Activated CD4-positive, alpha-beta T cell treated with anti-CD3 and anti-CD28 coated beads, Interleukin-2, amount 10 ng/mL, durations not matched to agents 24 days and 14 days (primary cell): ENCODE data around the gene INO80. TPM values are rescaled to one million over a fixed set of nuclear protein-coding genes. Genes with fewer than 3 reads are reported as not detected.
A peak's percentile ranks its signal among the peaks of the same experiment; 100 is the strongest.
"Not testable (repeated sequence)": the region's sequence is repeated elsewhere in the genome, so short reads cannot be mapped to it uniquely, and the experiment has no call there.

Experiments
- DNase-seq: peaks from one replicate; pipeline ENCODE4 v3.0.0; 2022
- H3K27ac Mint-ChIP-seq: one replicate; pipeline ENCODE4 v1.8.0; 2022; ENCODE audit warnings: mild to moderate bottlenecking, mixed read lengths
- H3K27me3 Mint-ChIP-seq: one replicate; pipeline ENCODE4 v1.8.0; 2022; ENCODE audit warnings: mixed read lengths
- H3K36me3 Mint-ChIP-seq: one replicate; pipeline ENCODE4 v1.8.0; 2022; ENCODE audit warnings: low read depth, mild to moderate bottlenecking, mixed read lengths
- H3K4me1 Mint-ChIP-seq: one replicate; pipeline ENCODE4 v1.8.0; 2021; ENCODE audit warnings: mixed read lengths
- H3K4me3 Mint-ChIP-seq: one replicate; pipeline ENCODE4 v1.8.0; 2022; ENCODE audit warnings: mild to moderate bottlenecking, moderate library complexity, mixed read lengths
- H3K9me3 Mint-ChIP-seq: one replicate; pipeline ENCODE4 v1.8.0; 2021; ENCODE audit warnings: mixed read lengths
- intact Hi-C: fragments of 100-400 bp; cut with micrococcal nuclease; formaldehyde crosslinking; loops from one replicate; pipeline ENCODE4 v1.15.1; 2023
- total RNA-seq: library from RNA; stranded (reverse); gene quantifications from 2 replicates; pipeline ENCODE4 v1.2.3, GENCODE V29; 2022

INO80 gene
- total RNA-seq, 1 donor from 2014 or later = 37.2 TPM

DNA sequence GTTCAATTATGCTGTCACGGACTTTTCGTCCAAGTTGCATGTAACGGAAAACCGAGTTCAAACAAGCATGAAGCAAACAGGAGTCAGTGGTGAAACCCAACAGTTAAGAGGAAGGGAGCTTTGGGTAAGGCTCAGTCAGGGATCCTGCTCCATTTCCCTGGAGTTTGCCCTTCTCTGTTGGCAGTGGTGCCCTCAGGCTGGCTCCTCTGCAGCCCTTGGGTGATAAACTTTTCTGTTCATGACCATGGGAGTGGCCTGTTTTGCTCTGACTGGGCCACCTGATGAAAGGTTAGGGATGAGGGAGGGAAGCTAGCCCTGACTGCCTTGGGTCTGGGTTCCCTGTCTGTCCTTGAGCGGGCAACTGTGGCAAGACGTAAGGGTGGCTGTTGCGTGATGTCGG is 146.7 kb downstream of the INO80 start:
- no peak overlapping the region for H3K27ac Mint-ChIP-seq
- H3K9me3 Mint-ChIP-seq = no peaks in the 10 kb centered on the region
- DNase-seq = no peak
- no peaks in the 10 kb centered on the region for H3K36me3 Mint-ChIP-seq
- intact Hi-C loops = no loop called here
- H3K4me1 Mint-ChIP-seq = no peaks in the 10 kb centered on the region
- H3K27me3 Mint-ChIP-seq = no peaks in the 10 kb centered on the region
- no peak overlapping the region for H3K4me3 Mint-ChIP-seq

DNA sequence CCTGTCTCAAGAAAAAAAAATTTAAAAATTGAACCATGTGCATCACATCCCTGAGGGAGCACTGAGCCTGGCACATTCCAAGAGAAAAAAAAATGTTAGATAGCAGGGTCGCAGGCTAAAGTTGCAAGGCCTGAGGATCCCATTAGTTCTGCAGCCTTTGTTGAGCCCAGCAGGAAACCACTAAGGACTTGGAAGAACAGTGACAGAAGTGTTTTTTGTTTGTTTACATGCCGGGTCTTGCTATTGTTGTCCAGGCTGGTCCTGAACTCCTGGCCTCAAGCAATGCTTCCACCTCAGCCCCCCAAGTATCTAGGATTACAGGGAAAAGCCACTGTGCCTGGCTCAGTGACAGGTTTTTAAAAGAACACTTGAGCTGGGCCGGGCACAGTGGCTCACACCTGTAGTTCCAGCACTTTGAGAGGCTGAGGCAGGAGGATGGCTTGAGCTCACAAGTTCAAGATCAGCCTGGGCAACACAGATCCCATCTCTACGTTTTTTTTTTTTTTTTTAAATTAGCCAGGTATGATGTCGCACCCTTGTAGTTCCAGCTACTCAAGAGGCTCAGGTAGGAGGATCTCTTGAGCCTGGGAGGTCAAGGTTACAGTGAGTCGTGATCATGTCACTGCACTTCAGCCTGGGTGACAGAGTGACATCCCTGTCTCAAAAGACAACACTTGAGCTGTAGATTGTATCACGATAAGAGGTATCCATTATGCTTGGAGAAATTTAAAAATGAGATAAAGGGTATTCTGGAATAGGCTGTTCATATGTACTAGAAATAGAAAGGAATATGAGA is 147.6 kb downstream of the INO80 start:
- no peak overlapping the region for H3K4me3 Mint-ChIP-seq
- no peak for DNase-seq
- H3K9me3 Mint-ChIP-seq = no peaks in the 10 kb centered on the region
- no peaks in the 10 kb centered on the region for H3K27me3 Mint-ChIP-seq
- no peak overlapping the region for H3K27ac Mint-ChIP-seq
- H3K4me1 Mint-ChIP-seq = no peaks in the 10 kb centered on the region
- H3K36me3 Mint-ChIP-seq = no peaks in the 10 kb centered on the region
- intact Hi-C loops = no loop called here

DNA sequence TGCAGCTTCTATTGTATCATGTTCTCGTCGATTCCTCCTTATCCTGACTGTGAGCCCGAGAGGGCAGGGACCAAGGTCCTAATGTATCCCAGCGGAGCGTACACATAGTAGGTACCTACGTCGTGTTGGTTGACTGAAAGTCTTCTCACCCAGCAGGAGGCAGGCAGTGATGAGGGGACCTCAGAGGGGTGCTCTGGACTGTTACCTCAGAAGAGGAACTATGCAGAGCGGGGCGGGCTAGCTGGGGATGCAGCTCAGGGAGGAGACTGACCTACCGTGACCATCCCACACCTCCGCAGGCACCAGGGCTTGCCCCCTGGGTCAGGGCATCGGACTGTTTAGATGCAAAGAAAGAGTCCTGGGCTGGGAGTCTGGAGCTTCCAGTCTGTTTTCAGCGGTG is 151.4 kb downstream of the INO80 start:
- H3K9me3 Mint-ChIP-seq = no peaks in the 10 kb centered on the region
- no peak overlapping the region for H3K4me3 Mint-ChIP-seq
- H3K36me3 Mint-ChIP-seq = no peaks in the 10 kb centered on the region
- intact Hi-C loops = no loop called here
- peaks cover 3% of the 10 kb centered on the region for H3K4me1 Mint-ChIP-seq
- no peak for DNase-seq
- H3K27ac Mint-ChIP-seq = no peak overlapping the region
- no peaks in the 10 kb centered on the region for H3K27me3 Mint-ChIP-seq

DNA sequence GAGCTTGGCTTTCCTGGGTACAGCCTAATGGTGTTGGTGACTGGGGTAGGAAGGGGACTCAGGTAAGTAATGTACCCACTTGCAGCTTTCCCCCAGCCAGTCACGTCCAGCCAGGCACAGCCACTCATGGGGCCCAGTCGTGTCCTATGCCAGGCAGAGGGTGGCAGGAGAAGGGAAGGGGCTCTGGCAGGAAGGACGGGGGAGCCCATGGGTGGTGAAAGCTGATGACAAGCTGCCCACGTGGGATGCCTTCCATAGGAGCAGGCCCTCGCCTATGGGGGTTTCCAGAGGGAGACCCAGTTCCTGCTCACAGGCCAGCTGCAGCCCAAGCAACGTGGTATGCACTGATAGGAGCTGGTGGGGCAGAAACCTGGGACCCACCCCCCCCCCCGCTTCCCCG is 152.1 kb downstream of the INO80 start:
- no peaks in the 10 kb centered on the region for H3K27me3 Mint-ChIP-seq
- no peaks in the 10 kb centered on the region for H3K36me3 Mint-ChIP-seq
- no peaks in the 10 kb centered on the region for H3K9me3 Mint-ChIP-seq
- H3K4me1 Mint-ChIP-seq = peaks cover 3% of the 10 kb centered on the region
- DNase-seq = no peak
- H3K4me3 Mint-ChIP-seq = no peak overlapping the region
- H3K27ac Mint-ChIP-seq = no peak overlapping the region
- intact Hi-C loops = no loop called here

DNA sequence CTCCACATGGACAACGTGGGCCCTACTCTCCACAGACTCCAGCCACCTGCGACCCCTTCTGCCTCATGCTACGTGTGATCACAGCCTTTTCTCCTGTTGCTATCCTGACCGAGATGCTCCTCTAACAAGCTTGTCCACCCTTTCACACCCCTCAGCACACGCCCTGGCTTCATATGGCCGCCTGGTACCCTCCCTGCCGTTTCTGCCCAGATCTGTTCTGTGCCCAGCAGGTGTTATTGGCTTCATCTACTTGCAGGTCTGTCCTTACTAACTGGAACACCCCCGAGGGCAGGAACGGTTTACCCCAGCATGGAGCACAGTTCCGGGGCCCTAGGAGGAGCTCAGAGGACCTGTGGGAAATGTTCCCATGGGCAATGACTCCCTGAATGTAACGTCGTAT is 152.9 kb downstream of the INO80 start:
- no peak for DNase-seq
- Mint-ChIP-seq H3K4me1 (peaks cover 7% of the 10 kb centered on the region), H3K4me3 (no peak overlapping the region), H3K27ac (no peak overlapping the region), H3K9me3 (no peaks in the 10 kb centered on the region), H3K36me3 (no peaks in the 10 kb centered on the region), H3K27me3 (no peaks in the 10 kb centered on the region)
- intact Hi-C loops = no loop called here

DNA sequence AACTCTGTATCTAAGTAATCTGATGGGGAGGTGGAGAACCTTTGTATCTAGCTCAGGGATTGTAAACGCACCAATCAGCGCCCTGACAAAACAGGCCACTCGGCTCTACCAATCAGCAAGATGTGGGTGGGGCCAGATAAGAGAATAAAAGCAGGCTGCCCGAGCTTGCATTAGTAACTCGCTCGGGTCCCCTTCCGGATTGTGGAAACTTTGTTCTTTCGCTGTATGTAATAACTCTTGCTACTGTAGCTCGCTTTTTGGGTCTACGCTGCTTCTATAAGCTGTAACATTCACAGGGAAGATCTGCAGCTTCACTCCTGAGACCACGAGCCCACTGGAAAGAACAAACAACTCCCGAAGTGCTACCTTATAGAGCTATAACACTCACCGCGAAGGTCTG is 153.8 kb downstream of the INO80 start:
- H3K27ac Mint-ChIP-seq, H3K36me3 Mint-ChIP-seq, H3K4me1 Mint-ChIP-seq, DNase-seq, H3K4me3 Mint-ChIP-seq, H3K9me3 Mint-ChIP-seq, H3K27me3 Mint-ChIP-seq, intact Hi-C loops: not testable (repeated sequence)

DNA sequence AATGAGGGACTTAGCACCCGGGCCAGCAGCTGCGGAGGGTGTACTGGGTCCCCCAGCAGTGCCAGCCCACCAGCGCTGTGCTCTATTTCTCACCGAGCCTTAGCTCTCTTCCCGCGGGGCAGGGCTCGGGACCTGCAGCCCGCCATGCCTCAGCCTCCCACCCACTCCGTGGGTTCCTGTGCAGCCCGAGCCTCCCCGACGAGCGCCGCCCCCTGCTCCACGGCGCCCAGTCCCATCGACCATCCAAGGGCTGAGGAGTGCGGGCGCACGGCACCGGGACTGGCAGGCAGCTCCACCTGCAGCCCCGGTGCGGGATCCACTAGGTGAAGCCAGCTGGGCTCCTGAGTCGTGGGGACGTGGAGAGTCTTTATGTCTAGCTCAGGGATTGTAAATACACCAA is 154.3 kb downstream of the INO80 start:
- H3K9me3 Mint-ChIP-seq, H3K27me3 Mint-ChIP-seq, intact Hi-C loops, H3K4me1 Mint-ChIP-seq, H3K27ac Mint-ChIP-seq, DNase-seq, H3K4me3 Mint-ChIP-seq, H3K36me3 Mint-ChIP-seq: not testable (repeated sequence)

DNA sequence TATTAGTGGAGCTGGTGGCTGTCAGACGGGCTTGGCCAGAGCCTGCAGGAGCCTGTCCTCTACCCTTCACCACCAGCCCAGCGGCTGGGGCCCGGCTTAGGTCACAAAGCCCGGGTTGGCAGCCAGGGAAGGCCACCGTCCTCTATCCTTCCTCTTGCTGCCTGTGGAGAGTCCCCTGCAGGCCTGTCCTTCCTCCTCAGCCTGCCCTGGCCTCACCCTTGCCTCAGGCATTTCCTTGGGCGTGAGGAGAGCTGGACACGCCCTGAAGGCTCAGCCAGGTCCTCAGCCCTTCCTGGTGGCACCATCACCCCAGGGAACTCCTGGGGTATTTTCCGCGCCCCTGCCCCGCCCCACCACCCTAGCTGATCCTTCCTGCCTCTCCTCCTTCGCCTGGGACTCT is 155.2 kb downstream of the INO80 start:
- Mint-ChIP-seq H3K36me3 (peaks cover 4% of the 10 kb centered on the region), H3K9me3 (no peaks in the 10 kb centered on the region), H3K4me1 (peaks cover 10% of the 10 kb centered on the region), H3K27me3 (no peaks in the 10 kb centered on the region), H3K4me3 (no peak overlapping the region), H3K27ac (no peak overlapping the region)
- intact Hi-C loops = no loop called here
- no peak for DNase-seq

DNA sequence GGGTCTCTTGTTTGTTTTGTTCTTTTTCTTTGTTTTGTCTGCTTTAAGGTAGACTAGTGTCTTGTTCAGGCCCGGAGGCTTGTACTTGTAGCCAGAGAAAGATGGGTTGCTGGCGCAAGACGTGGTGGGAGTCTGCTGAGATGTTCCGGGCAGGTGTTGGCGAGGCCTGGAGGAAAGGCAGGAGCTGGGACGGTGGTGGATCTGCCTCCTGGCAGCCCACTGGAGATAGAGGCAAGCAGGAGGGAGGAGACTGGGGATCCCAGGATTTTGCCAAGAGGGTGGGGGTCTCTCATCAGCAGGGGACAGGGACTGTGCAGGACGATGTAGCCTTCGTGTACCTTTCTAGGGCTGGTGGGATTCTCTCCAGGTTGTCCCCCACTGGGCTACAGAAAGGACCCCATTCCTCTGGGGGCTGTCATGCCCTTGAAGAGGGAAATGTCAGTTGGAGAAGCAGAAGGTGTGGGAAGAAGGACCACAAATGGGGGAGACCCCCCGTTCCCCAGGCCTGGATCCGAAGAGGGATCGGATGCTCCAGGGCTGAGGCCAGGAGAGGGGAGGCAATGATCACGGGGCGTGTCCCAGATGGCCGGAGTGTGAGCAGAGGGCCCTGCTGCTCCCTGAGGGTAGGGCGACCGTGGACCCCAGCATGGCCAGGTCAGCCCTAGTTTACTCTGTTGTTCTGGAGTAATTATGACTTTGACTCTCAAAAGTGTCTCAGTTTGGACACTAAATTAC is 155.8 kb downstream of the INO80 start:
- no peak overlapping the region for H3K4me3 Mint-ChIP-seq
- peak overlapping the region; percentile 16 for H3K27ac Mint-ChIP-seq
- DNase-seq = no peak
- no peaks in the 10 kb centered on the region for H3K27me3 Mint-ChIP-seq
- intact Hi-C loops = no loop called here
- H3K9me3 Mint-ChIP-seq = no peaks in the 10 kb centered on the region
- H3K4me1 Mint-ChIP-seq = peaks cover 12% of the 10 kb centered on the region
- H3K36me3 Mint-ChIP-seq = peaks cover 6% of the 10 kb centered on the region

DNA sequence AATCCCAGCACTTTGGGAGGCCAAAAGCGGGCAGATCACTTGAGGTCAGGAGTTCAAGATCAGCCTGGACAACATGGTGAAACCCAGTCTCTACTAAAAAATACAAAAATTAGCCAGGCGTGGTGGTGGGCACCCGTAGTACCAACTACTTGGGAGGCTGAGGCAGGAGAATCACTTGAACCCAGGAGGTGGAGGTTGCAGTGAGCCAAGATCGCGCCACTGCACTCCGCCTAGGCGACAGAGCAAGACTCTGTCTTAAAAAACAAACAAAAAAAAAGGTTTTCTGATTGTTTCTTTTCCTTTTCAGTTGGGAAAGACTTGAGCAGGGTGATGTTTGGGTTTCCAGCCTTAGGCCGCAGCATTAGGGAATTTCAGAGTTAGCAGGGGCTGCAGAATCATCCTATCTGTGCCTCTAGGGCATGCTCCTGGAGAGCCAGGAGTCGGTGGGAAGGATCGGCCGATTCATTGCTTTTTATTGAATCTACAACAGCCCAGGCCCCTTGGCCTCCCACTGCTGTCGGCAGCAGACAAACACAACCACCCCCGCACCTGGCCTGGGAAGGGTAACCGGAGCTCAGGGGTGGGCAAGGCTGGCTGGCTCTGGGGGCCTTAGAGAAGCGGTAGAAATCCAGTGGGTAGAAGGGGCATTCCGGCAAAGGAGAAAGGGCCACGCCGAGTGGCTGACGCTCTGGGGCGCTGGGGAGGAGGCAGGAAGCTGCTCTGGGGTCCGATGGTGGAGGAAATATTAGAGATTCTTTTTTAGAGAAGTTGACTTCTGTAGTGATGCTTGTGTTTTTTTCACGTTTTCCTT is 156.5 kb downstream of the INO80 start:
- peaks cover 16% of the 10 kb centered on the region for H3K4me1 Mint-ChIP-seq
- no peaks in the 10 kb centered on the region for H3K27me3 Mint-ChIP-seq
- no peak overlapping the region for H3K4me3 Mint-ChIP-seq
- intact Hi-C loops = no loop called here
- DNase-seq = no peak
- peaks cover 9% of the 10 kb centered on the region for H3K36me3 Mint-ChIP-seq
- H3K27ac Mint-ChIP-seq = peak overlapping the region; percentile 16
- no peaks in the 10 kb centered on the region for H3K9me3 Mint-ChIP-seq

DNA sequence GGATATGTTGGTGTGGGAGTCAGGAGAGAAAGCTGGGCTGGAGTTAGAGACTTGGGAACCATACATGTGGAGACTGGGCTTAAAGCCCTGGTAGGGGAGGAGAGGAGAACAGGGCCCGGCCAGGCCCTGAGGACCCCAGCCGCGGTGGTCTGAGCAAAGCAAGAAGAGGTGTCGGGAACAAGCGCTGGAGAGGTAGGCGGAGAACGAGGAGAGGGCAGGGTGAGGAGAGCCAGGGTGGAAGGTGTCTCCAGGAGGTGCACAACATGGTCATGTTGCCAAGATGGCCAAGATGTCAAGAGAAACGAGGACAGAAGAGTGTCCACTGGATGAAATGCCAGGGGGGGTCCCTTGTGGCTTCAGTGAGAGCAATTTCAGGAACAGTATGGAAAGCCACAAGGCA is 157.4 kb downstream of the INO80 start:
- no peak for DNase-seq
- Mint-ChIP-seq H3K27me3 (no peaks in the 10 kb centered on the region), H3K4me1 (peaks cover 24% of the 10 kb centered on the region), H3K36me3 (peaks cover 9% of the 10 kb centered on the region), H3K27ac (no peak overlapping the region), H3K9me3 (no peaks in the 10 kb centered on the region), H3K4me3 (no peak overlapping the region)
- intact Hi-C loops = no loop called here

DNA sequence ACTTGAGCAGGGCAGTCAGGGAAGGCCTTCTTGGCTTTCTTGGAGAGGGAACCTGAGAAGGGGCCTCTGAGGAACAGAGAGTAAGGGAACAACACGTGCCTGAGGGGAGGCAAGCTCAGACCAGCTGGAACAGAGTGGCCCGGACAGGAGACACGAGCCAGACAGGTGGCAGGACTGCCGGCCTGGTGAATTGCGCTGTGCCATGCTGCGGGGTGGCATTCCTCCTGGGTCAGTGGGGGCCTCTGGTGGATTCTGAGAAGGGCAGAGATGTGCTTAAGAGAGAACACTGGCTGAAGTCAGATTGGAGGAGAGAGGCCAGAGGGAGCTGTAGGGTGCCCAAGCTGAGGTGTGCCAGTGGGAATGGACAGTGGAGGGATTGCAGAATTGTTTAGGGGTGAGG is 157.9 kb downstream of the INO80 start:
- Mint-ChIP-seq H3K36me3 (peaks cover 11% of the 10 kb centered on the region), H3K27ac (no peak overlapping the region), H3K4me3 (no peak overlapping the region), H3K4me1 (peaks cover 26% of the 10 kb centered on the region), H3K9me3 (no peaks in the 10 kb centered on the region), H3K27me3 (no peaks in the 10 kb centered on the region)
- intact Hi-C loops = no loop called here
- no peak for DNase-seq

DNA sequence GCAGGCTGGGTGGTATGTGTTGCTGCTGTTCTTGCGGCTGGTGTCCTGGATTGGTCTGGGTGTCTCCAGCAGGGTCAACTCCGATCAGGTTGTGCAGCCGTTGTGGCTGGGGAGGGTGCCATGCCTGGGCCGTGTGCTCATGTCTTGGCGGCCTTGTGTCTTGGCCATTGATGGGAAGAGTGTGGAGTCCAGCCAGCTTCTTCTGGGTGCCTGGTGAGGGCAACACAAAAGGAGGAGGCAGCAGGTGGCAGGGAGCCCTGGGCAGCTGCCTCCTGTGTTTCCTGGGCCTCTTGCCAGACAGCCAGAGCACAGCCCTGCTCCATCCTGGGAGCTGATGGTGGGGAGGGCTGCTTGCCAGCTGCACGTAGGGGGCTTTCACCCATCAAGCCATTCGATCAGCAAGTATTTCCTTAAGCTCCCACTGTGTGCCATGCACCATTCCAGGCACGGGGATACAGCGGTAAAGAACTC is 158.5 kb downstream of the INO80 start:
- H3K36me3 Mint-ChIP-seq = peaks cover 12% of the 10 kb centered on the region
- no peak overlapping the region for H3K27ac Mint-ChIP-seq
- H3K27me3 Mint-ChIP-seq = no peaks in the 10 kb centered on the region
- H3K9me3 Mint-ChIP-seq = no peaks in the 10 kb centered on the region
- no peak for DNase-seq
- H3K4me1 Mint-ChIP-seq = peaks cover 29% of the 10 kb centered on the region
- no peak overlapping the region for H3K4me3 Mint-ChIP-seq
- intact Hi-C loops = no loop called here

DNA sequence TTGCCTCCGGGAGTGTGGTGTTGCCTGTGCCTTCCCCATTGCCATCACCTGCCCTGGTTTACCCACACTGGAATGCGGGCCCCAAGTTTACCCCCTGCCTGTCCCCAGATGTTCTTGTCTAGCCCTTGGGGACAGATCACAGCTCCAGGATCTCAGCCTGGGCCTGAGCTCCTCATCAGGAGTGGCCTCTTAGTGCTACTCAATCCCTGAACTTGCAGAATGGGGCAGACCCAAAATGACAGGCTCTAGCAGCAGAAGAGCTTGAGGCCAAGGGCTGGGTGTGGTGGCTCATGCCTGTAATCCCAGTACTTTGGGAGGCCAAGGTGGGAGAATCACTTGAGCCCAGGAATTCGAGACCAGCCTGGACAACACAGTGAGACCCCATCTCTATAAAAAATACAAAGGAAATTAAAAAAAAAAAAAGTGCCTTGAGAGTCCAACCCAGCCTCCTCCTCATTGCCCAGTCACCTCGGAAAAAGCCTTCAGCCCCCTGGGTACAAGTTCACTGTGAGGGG is 159.0 kb downstream of the INO80 start:
- Mint-ChIP-seq H3K4me3 (no peak overlapping the region), H3K27ac (no peak overlapping the region), H3K4me1 (peaks cover 34% of the 10 kb centered on the region), H3K9me3 (no peaks in the 10 kb centered on the region), H3K27me3 (no peaks in the 10 kb centered on the region), H3K36me3 (peaks cover 12% of the 10 kb centered on the region)
- intact Hi-C loops = no loop called here
- no peak for DNase-seq
